GM19455 (cell line): ENCODE measurements around the gene BEST1.

ENCODE experiments used
- ATAC-seq: cut with Tn5 transposase; IDR thresholded peaks from one replicate; pipeline ENCODE4 v1.9.1; 2021; ENCODE audit not compliant: unreplicated experiment

The BEST1 gene

GRCh38 chr11:61950035-61950547 lies at the start of gene BEST1:
BEST1 (plus strand) TSS chr11:61950351; CDS start chr11:61951807, 1,456 bp downstream.
- no peak for ATAC-seq

GRCh38 chr11:61901397-61901796 lies 48.8 kb upstream of the BEST1 start:
- no peak for ATAC-seq

- no peak for ATAC-seq
Measured at GRCh38 chr11:61902313-61902712, 47.8 kb upstream of the BEST1 start.

- ATAC-seq = no peak
Measured at GRCh38 chr11:61903845-61904244, 46.3 kb upstream of the BEST1 start.

GRCh38 chr11:61904539-61905048 lies 45.6 kb upstream of the BEST1 start:
- no peak for ATAC-seq

- no peak for ATAC-seq
Measured at GRCh38 chr11:61905067-61905696, 45.0 kb upstream of the BEST1 start.

GRCh38 chr11:61905801-61906521 lies 44.2 kb upstream of the BEST1 start:
- no peak for ATAC-seq

GRCh38 chr11:61906522-61906909 lies 43.6 kb upstream of the BEST1 start:
- no peak for ATAC-seq

GRCh38 chr11:61907282-61907681 lies 42.9 kb upstream of the BEST1 start:
- no peak for ATAC-seq

GRCh38 chr11:61907871-61908729 lies 42.1 kb upstream of the BEST1 start:
- ATAC-seq = no peak

GRCh38 chr11:61908730-61909316 lies 41.3 kb upstream of the BEST1 start:
- no peak for ATAC-seq

GRCh38 chr11:61910187-61911127 lies 39.7 kb upstream of the BEST1 start:
- ATAC-seq = no peak

- no peak for ATAC-seq
Measured at GRCh38 chr11:61911128-61911700, 38.9 kb upstream of the BEST1 start.

GRCh38 chr11:61911701-61912529 lies 38.2 kb upstream of the BEST1 start:
- ATAC-seq = no peak

GRCh38 chr11:61912530-61912898 lies 37.6 kb upstream of the BEST1 start:
- no peak for ATAC-seq

GRCh38 chr11:61912991-61913698 lies 37.0 kb upstream of the BEST1 start:
- ATAC-seq = no peak

GRCh38 chr11:61913699-61914395 lies 36.3 kb upstream of the BEST1 start:
- no peak for ATAC-seq
